GM20000 (cell line): ENCODE data around the gene PPT2.
A peak's percentile ranks its signal among the peaks of the same experiment; 100 is the strongest.

ENCODE experiments used
- DNase-seq: peaks from one replicate; pipeline ENCODE4 v3.0.0; 2012; ENCODE audit warnings: low spot score
- TF ChIP-seq, protein P1 (sequence below): IDR thresholded peaks from 2 replicates; pipeline ENCODE4 v1.5.1; 2012; ENCODE audit warnings: mild to moderate bottlenecking, control low read depth; ENCODE audit errors: extremely low read depth, missing control alignments

PPT2 gene

DNA sequence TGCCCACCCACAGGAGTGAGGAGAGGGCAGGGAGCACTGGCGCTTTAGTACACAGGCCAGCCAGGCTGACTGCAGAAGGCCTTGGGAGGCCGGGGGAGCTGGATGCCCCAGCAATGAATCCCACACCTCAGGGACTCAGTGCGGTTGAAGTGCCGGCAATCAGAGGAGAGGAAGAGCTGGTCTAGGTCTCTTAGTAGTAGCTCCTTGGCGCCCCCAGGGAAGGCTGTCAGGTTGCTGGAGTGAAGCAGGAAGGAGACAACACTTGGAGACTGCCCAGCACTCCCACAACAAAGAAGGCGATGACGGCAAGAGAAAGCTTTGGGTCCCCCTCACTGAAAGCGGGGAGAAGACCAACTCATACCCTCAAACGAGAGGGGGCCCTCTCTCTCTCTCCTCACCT lies 36.5 kb upstream of the PPT2 start:
- no peak for DNase-seq
- TF ChIP-seq, protein P1, sequence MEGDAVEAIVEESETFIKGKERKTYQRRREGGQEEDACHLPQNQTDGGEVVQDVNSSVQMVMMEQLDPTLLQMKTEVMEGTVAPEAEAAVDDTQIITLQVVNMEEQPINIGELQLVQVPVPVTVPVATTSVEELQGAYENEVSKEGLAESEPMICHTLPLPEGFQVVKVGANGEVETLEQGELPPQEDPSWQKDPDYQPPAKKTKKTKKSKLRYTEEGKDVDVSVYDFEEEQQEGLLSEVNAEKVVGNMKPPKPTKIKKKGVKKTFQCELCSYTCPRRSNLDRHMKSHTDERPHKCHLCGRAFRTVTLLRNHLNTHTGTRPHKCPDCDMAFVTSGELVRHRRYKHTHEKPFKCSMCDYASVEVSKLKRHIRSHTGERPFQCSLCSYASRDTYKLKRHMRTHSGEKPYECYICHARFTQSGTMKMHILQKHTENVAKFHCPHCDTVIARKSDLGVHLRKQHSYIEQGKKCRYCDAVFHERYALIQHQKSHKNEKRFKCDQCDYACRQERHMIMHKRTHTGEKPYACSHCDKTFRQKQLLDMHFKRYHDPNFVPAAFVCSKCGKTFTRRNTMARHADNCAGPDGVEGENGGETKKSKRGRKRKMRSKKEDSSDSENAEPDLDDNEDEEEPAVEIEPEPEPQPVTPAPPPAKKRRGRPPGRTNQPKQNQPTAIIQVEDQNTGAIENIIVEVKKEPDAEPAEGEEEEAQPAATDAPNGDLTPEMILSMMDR, result no peak

DNA sequence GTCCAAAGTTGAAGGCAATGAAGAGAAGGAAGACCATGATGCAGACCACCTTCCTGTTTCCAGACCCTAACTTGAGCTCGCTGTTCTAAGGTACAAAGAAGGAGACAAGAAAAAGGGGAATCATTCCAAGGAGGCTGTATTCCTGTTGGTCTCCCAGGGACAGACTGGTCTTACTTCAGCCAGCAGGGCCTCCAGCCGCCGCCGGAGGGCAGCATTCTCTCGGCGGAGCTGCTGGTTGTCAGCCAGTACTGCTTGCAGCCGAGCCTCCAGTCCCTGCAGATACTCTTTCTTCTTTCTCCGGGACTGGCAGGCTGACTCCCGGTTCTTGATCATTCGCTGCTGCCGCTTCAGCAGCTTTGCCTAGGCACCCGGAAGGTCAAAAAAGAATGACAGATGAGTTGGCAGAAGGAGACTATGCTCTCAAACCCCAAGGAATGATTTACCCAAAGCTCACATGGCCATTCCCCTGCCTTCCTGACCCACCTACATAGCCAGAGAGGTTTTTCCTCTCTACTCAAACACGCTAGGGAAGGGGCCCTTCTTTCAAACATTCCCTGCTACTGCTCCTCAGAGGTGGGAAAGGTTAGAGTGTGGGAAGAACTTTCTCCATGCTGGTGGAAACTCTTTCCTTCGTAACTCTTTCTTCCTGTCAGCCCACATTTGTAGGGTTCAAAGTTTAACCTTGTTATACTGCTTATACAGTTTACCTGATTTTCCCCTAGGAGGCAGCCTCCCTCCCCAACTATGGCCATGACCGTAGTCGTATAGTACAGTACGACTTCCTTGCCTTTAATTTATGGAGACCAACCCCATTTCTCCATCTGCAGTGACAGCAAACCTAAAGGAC lies 34.9 kb upstream of the PPT2 start:
- TF ChIP-seq, protein P1, result peak; percentile 90
- DNase-seq, result peak; percentile 81

DNA sequence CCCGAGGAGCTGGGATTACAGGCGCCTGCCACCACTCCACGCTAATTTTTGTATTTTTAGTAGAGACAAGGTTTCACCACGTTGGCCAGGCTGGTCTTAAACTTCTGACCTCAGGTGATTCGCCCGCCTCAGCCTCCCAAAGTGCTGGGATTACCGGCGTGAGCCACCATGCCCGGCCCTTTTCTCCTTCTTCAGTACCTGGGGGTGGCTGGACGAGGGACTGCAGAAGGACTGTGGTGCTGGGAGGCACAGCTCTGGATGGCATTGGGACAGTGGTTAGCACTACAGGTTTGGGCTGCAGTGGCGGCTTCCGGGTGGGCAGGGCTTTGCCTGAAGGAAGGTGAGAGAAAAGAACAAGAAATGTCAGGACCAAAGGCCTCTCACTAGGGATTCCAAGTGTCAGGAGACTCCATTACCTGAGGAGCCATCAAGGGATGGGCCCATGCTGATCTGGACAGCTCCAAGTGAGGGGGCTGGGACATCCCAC lies 33.3 kb upstream of the PPT2 start:
- no peak for DNase-seq
- TF ChIP-seq, protein P1, result no peak

DNA sequence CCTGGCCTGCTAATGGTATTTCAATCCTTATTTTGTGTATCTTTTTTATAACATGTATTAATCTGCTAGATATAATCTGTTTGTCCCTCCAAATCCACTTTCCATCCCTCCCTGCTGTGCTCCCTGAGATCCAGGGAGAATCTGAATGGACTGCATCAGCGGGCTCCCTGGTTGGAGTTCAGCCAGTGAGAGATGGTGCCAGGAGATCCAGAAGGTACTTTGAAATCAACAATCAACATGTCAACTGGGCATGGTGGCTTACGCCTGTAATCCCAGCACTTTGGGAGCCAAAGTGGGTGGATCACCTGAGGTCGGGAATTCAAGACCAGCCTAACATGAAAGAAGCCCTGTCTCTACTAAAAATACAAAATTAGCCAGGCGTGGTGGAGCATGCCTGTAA lies 30.3 kb upstream of the PPT2 start:
- TF ChIP-seq, protein P1, result no peak
- no peak for DNase-seq

DNA sequence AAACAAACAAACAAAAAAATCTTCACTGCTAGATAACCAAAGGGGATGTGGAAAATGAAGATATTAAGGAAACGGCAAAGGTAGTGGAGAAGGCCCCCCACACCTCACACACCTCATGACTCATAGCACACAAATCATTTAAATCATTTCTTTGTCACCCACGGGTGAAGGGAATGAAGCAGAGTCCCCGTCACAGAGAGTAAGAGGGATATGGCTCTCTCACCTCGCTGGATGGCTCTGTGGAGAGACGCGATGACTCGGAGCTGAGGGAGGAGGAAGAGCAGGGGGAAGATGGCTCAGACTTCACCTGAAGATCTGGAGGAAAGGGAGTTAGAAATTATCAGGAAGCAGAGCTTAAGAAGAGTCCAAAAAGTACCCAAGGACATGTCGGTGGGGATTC lies 27.1 kb upstream of the PPT2 start:
- TF ChIP-seq, protein P1, result no peak

DNA sequence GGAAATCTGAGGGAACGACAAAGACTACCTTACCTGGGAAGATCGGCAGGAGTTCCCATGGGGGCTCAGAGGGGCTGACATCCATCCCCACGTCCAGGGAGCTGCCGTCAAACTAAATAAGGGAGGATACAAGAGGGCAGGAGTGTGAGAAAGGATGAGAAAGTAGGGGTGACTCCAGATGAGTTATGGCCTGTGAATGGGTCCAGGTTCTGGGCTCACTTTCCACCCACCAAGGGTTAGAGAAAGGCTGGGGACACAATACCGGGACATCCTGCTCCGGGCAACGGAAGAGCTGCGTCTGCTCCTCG lies 26.6 kb upstream of the PPT2 start:
- TF ChIP-seq, protein P1, result no peak
- DNase-seq, result no peak

More for the DNA sequence above, 27.1 kb upstream of the PPT2 start:
- DNase-seq, result no peak

DNA sequence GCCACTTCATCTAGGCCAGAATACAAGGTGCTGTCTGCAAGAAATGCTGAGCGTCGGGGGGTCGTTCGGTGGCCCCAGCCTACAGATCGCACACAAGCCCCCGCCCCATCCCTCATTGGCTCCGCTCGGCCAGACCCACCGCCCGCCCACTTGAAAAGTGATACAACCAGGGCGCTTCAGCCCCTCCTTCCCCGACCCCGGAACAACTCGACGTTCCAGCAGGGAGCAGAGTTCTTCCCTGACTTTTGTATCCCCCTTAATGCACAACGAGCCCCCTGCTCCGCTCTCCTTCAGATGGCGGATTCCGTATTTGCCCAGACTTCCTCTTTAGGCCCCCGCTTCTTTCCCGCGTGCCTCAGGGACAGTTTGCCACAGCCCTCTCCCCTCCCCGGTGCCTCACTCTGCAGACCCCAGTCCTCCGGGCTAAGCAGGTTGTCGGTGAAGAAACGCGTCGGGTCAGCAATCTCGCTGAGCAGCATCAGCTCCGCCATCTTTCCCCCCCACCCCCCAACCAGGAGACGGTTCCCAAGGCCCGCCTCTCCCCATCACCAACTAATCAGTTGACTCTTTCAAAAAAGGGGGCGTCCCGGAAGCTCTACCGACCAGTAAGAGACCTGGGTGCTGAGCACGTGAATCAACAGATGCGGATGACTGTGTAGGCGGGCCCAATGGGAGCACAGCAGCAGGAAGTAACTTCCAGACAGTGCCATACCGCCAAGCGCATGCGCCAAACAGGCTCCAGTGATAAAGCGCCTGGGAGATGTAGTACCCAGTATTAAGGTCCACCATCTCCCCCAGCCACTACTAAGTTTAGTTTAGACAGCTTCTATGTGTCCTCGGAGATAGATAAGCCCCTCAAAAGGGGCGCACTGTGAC lies 26.0 kb upstream of the PPT2 start, which contains the start of gene ATF6B:
TSS of gene ATF6B (minus strand) at position 530 of the 876 bp plus-strand sequence. CDS start at position 491, 39 bp downstream.
- TF ChIP-seq, protein P1, result no peak
- DNase-seq, result peak; percentile 97
